Chondrocyte (in vitro differentiated cells): Measurements from ENCODE around the gene SPINK7. TPM values are rescaled to one million over a fixed set of nuclear protein-coding genes. Genes with fewer than 3 reads are reported as not detected.
"Not testable (repeated sequence)": the region's sequence is repeated elsewhere in the genome, so short reads cannot be mapped to it uniquely, and the experiment has no call there.

Experiments
- DNase-seq: peaks from one replicate; pipeline ENCODE4 v3.0.0; 2021; ENCODE audit warnings: mixed read lengths, low spot score
- H3K27ac Mint-ChIP-seq: one replicate; pipeline ENCODE4 v1.8.0; 2021; ENCODE audit warnings: mild to moderate bottlenecking, moderate library complexity, mixed read lengths; ENCODE audit not compliant: unreplicated experiment
- H3K27me3 Mint-ChIP-seq: 2 replicates; pipeline ENCODE4 v1.8.0; 2021; ENCODE audit warnings: low read depth, mixed read lengths
- H3K36me3 Mint-ChIP-seq: 2 replicates; pipeline ENCODE4 v1.8.0; 2021; ENCODE audit warnings: low read depth, mixed read lengths
- H3K4me1 Mint-ChIP-seq: 2 replicates; pipeline ENCODE4 v1.8.0; 2021; ENCODE audit warnings: low read depth, mild to moderate bottlenecking, mixed read lengths
- H3K4me3 Mint-ChIP-seq: one replicate; pipeline ENCODE4 v1.8.0; 2021; ENCODE audit warnings: mild to moderate bottlenecking, moderate library complexity, mixed read lengths; ENCODE audit not compliant: unreplicated experiment
- H3K9me3 Mint-ChIP-seq: 2 replicates; pipeline ENCODE4 v1.8.0; 2021; ENCODE audit warnings: low read depth, mixed read lengths
- total RNA-seq: library from RNA; stranded (reverse); gene quantifications from 3 replicates; pipeline ENCODE4 v1.2.1, GENCODE V29; 2021
- TF ChIP-seq, protein P1 (sequence below): fragments of 200-600 bp; sonication (generic); IDR thresholded peaks from 2 replicates; pipeline ENCODE4 v1.5.0; 2021; ENCODE audit warnings: antibody characterized with exemption, mild to moderate bottlenecking, moderate library complexity

The SPINK7 gene
- total RNA-seq, 1 donor from 2014 or later: not detected

DNA sequence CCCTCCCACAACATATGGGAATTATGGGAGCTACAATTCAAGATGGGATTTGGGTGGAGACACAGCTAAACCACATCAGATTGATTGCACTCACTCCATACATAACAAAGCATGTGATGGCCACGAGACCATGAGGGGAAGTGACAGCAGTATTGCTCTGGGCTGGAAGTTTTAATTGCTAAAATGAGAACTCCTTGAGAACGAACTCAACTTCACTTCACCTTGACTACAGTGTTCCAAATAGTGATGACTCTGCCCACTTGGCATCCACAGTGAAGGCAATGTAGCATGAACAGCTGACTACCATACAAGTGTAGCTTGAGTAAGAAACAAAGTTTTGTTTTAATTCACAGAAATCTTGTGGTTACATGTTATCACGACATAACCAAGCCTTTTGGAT, 739 bp upstream of the SPINK7 start:
- DNase-seq: no peak
- Mint-ChIP-seq H3K27ac (no peak overlapping the region), H3K27me3 (peaks cover 21% of the 10 kb centered on the region), H3K4me1 (no peaks in the 10 kb centered on the region), H3K9me3 (peaks cover 15% of the 10 kb centered on the region), H3K4me3 (no peak overlapping the region), H3K36me3 (peaks cover 2% of the 10 kb centered on the region)
- TF ChIP-seq, protein P1, sequence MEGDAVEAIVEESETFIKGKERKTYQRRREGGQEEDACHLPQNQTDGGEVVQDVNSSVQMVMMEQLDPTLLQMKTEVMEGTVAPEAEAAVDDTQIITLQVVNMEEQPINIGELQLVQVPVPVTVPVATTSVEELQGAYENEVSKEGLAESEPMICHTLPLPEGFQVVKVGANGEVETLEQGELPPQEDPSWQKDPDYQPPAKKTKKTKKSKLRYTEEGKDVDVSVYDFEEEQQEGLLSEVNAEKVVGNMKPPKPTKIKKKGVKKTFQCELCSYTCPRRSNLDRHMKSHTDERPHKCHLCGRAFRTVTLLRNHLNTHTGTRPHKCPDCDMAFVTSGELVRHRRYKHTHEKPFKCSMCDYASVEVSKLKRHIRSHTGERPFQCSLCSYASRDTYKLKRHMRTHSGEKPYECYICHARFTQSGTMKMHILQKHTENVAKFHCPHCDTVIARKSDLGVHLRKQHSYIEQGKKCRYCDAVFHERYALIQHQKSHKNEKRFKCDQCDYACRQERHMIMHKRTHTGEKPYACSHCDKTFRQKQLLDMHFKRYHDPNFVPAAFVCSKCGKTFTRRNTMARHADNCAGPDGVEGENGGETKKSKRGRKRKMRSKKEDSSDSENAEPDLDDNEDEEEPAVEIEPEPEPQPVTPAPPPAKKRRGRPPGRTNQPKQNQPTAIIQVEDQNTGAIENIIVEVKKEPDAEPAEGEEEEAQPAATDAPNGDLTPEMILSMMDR: no peak

DNA sequence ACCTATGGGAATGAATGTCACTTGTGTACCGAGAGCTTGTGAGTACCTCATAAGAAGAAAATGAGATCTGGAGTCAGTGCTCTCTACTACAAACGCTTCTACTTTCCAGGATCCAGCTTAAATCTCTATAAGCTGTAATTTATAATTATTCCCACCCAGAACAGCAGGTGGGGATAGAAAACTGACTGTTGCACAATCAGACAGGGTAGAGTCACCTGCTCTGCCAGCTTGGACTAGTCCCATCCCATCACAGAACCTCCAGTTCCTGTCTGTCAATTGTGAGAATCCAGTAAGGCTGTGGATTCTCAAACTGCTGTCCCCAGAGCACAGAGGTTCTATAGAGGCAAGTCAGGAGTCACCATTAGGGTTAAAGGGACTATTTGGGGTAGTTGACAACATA, 2.0 kb downstream of the SPINK7 start:
- Mint-ChIP-seq H3K4me1 (no peaks in the 10 kb centered on the region), H3K9me3 (peaks cover 7% of the 10 kb centered on the region), H3K27me3 (peaks cover 10% of the 10 kb centered on the region), H3K4me3 (no peak overlapping the region), H3K27ac (no peak overlapping the region), H3K36me3 (no peaks in the 10 kb centered on the region)
- TF ChIP-seq, protein P1: no peak
- no peak for DNase-seq

DNA sequence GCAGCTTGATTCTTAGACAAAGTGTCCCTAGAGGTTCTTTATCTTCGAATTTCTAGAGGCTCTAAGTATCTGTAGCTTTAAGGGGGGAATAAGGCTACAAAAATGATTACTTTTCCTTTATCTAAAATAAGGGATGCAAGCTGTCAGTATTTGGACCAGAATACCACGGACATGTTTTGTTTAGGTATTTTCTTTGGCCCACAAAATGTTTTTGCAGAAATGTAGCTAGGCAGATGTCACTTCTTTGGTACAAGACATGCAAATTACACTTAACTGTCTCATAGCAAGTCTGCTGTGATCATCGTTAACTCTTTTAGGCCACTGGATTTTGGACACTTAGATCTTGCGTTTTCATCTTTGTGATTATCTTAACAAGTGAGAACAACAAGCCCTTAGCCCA, 2.5 kb downstream of the SPINK7 start:
- no peak for DNase-seq
- H3K9me3 Mint-ChIP-seq: peaks cover 2% of the 10 kb centered on the region
- peaks cover 6% of the 10 kb centered on the region for H3K27me3 Mint-ChIP-seq
- H3K4me1 Mint-ChIP-seq: peaks cover 2% of the 10 kb centered on the region
- H3K27ac Mint-ChIP-seq: no peak overlapping the region
- H3K4me3 Mint-ChIP-seq: no peak overlapping the region
- TF ChIP-seq, protein P1: no peak
- no peaks in the 10 kb centered on the region for H3K36me3 Mint-ChIP-seq

DNA sequence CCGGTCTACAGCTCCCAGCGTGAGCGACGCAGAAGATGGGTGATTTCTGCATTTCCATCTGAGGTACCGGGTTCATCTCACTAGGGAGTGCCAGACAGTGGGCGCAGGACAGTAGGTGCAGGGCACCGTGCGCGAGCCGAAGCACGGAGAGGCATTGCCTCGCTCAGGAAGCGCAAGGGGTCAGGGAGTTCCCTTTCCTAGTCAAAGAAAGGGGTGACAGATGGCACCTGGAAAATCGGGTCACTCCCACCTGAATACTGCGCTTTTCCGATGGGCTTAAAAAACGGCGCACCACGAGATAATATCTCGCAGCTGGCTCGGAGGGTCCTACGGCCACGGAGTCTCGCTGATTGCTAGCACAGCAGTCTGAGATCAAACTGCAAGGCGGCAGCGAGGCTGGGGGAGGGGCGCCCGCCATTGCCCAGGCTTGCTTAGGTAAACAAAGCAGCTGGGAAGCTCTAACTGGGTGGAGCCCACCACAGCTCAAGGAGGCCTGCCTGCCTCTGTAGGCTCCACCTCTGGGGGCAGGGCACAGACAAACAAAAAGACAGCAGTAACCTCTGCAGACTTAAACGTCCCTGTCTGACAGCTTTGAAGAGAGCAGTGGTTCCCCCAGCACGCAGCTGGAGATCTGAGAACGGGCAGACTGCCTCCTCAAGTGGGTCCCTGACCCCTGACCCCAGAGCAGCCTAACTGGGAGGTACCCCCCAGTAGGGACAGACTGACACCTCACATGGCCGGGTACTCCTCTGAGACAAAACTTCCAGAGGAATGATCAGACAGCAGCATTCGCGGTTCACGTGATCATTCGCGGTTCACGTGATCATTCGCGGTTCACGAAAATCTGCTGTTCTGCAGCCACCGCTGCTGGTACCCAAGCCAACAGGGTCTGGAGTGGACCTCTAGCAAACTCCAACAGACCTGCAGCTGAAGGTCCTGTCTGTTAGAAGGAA, 8.1 kb downstream of the SPINK7 start:
- not testable (repeated sequence) for H3K4me1 Mint-ChIP-seq, H3K27me3 Mint-ChIP-seq, H3K27ac Mint-ChIP-seq, H3K9me3 Mint-ChIP-seq, DNase-seq, H3K36me3 Mint-ChIP-seq
- peak overlapping the region; percentile 77 for H3K4me3 Mint-ChIP-seq

DNA sequence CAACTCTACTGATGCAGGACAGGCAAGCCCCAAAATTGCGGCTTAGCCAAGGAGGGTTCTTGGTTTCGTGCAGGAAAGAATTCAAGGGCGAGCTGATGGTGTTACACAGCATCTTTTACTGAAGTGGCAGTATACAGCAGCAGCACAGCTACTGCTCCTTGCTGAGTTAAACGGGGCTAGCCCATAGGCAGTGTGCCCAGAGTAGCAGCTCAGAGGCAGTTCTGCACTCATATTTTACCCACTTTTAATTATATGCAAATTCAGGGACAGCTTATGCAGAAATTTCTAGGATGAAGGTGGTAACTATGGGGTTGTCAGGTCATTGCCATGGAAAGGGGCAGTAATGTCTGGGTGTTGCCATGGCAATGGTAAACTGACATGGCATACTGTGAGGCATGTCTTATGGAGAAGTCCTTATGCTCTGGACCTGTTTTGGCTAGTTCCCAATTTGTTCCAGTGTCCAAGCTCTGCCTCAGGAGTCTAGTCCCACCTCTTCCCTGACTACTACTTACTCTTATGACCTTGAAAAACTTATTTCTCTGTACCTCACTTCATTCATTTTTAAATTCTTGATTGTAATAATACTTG, 21.1 kb downstream of the SPINK7 start:
- Mint-ChIP-seq H3K36me3 (peaks cover 6% of the 10 kb centered on the region), H3K9me3 (peaks cover 27% of the 10 kb centered on the region), H3K4me1 (no peaks in the 10 kb centered on the region), H3K27me3 (peaks cover 2% of the 10 kb centered on the region), H3K27ac (no peak overlapping the region), H3K4me3 (no peak overlapping the region)
- TF ChIP-seq, protein P1: no peak
- no peak for DNase-seq
